RWPE2 (cell line): ENCODE measurements around the gene CAMK1D.

ENCODE experiments used
- ATAC-seq: fragments of 200-7000 bp; cut with Tn5 transposase; 3 replicates; pipeline ENCODE4 v1.9.1; 2021; ENCODE audit warnings: low read depth
- DNase-seq: peaks from one replicate; pipeline ENCODE4 v3.0.0-alpha.2; 2020; ENCODE audit warnings: low spot score
- H3K27ac ChIP-seq: fragments of 450-650 bp; 2 replicates; pipeline ENCODE4 v1.5.1; 2017; ENCODE audit warnings: mild to moderate bottlenecking; ENCODE audit not compliant: poor library complexity, severe bottlenecking
- H3K27me3 ChIP-seq: fragments of 250-450 bp; sonication (Bioruptor Pico); 2 replicates; pipeline ENCODE4 v1.5.1; 2021; ENCODE audit warnings: mild to moderate bottlenecking, moderate library complexity; ENCODE audit not compliant: insufficient read depth, poor library complexity, severe bottlenecking
- H3K36me3 ChIP-seq: fragments of 250-450 bp; sonication (Bioruptor Pico); 2 replicates; pipeline ENCODE4 v1.5.1; 2020; ENCODE audit warnings: low read depth, mild to moderate bottlenecking, moderate library complexity
- H3K4me1 ChIP-seq: fragments of 250-450 bp; sonication (Bioruptor Pico); 2 replicates; pipeline ENCODE4 v1.5.1; 2021; ENCODE audit warnings: mild to moderate bottlenecking, moderate library complexity; ENCODE audit not compliant: insufficient read depth, poor library complexity, severe bottlenecking
- H3K4me3 ChIP-seq: fragments of 250-450 bp; sonication (Bioruptor Pico); 2 replicates; pipeline ENCODE4 v1.5.1; 2021; ENCODE audit warnings: mild to moderate bottlenecking, moderate library complexity; ENCODE audit not compliant: severe bottlenecking
- H3K9me3 ChIP-seq: fragments of 250-450 bp; sonication (Bioruptor Pico); 2 replicates; pipeline ENCODE4 v1.5.1; 2021; ENCODE audit warnings: mild to moderate bottlenecking, moderate library complexity; ENCODE audit not compliant: severe bottlenecking
- CTCF ChIP-seq: fragments of 450-650 bp; IDR thresholded peaks from one replicate; pipeline ENCODE4 v1.5.1; 2017; ENCODE audit warnings: mild to moderate bottlenecking, moderate library complexity; ENCODE audit not compliant: poor library complexity, severe bottlenecking

Gene CAMK1D

DNA sequence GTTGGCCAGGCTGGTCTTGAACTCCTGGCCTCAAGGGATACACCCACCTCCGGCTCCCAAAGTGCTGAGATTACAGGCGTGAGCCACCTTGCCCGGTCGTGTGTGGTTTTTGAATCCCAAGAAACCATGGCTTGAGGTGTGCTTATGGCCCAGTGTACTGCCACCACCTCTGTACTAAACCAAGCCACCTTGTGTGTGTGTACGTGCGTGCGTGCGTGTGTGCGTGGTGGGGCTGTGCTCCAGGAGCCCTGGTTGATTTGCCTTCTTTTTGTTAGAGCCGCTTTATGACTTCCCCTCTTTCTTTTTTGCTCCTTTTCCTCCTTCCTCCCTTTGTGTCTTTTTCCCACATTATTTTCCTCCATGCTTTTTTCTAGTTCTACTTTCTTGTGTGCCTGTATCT is 121.4 kb downstream of the CAMK1D start:
- DNase-seq (no peak), ATAC-seq (no peak)
- Histone ChIP-seq H3K36me3 (no peaks in the 10 kb centered on the region), H3K4me1 (no peaks in the 10 kb centered on the region), H3K9me3 (no peaks in the 10 kb centered on the region), H3K27me3 (no peaks in the 10 kb centered on the region), H3K4me3 (no peak overlapping the region), H3K27ac (no peak overlapping the region)
- no peak for TF ChIP-seq CTCF

GRCh38 chr10:12471135-12471534 is 121.8 kb downstream of the CAMK1D start:
- no peak for TF ChIP-seq CTCF
- Histone ChIP-seq H3K9me3 (no peaks in the 10 kb centered on the region), H3K4me1 (no peaks in the 10 kb centered on the region), H3K4me3 (no peak overlapping the region), H3K27ac (no peak overlapping the region), H3K36me3 (no peaks in the 10 kb centered on the region), H3K27me3 (no peaks in the 10 kb centered on the region)
- DNase-seq: no peak
- no peak for ATAC-seq

DNA sequence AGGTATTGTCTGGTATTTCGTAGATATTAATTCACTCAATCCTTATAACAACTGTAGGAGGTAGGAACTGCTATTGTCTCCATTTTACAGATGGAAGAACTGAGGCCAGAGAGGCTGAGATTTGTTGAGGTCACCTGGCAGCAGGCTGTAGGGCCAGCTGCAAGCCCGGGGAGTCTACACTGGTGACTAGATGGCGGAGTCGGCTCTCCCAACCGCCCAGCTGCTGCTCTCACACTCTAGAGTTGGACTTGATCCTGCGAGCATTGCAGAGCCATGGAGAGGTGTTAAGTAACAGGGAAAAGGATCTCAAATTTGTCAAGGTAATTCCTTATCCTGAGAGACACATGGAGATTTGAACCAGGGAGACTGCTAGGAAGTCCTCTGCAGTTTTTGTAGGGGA is 124.1 kb downstream of the CAMK1D start:
- no peak for DNase-seq
- Histone ChIP-seq H3K4me1 (no peaks in the 10 kb centered on the region), H3K36me3 (no peaks in the 10 kb centered on the region), H3K27ac (no peak overlapping the region), H3K27me3 (no peaks in the 10 kb centered on the region), H3K9me3 (no peaks in the 10 kb centered on the region), H3K4me3 (no peak overlapping the region)
- ATAC-seq: no peak
- TF ChIP-seq CTCF: no peak

DNA sequence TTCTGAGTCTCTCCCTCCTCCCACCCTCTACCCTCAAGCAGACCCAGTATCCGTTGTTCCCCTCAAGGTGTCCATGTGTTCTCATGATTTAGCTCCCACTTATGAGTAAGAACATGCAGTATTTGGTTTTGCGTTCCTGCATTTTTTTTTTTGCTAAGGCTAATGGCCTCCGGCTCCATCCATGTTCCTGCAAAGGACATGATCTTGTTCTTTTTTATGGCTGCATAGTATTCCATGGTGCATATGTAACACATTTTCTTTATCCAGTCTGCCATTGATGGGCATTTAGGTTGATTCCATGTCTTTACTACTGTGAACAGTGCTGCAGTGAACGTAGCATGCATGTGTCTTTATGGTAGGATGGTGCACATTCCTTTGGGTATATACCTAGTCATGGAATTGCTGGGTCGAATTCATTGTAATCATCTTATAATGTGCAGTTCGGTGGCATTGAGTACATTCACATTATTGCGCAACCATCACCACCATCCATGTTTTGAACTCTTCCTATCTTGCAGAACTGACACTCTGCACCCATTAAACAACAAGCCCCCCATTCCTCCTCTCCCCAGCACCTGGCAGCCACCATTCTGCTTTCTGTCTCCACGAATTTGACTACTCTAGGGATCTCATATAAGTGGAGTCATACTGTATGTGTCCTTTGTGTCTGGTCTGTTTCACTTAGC is 125.5 kb downstream of the CAMK1D start:
- no peak for ATAC-seq
- TF ChIP-seq CTCF: no peak

DNA sequence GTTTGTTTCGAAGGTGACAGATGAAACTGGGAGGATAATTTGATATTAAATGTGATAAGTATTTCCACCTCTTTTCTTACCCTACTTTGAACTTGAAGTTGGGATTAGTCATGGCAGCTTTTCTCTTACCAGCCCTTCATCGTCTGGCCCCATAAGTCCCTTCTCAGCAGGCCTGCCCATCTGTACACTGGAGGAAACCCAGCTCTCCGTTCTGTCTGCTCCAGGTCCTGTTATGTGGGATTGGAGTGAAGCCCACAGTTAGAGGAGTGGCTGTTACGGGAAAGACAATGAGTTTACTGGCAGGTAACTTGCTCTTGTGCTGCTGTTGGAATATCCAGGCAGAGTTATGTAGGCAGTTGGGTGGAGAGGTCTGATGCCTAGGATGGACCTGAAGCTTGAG is 127.3 kb downstream of the CAMK1D start:
- H3K4me3 ChIP-seq: no peak overlapping the region
- H3K9me3 ChIP-seq: no peaks in the 10 kb centered on the region
- no peaks in the 10 kb centered on the region for H3K4me1 ChIP-seq
- ATAC-seq (no peak), DNase-seq (no peak)
- H3K36me3 ChIP-seq: no peaks in the 10 kb centered on the region
- no peak overlapping the region for H3K27ac ChIP-seq
- TF ChIP-seq CTCF: no peak
- no peaks in the 10 kb centered on the region for H3K27me3 ChIP-seq

More for the DNA sequence above, 125.5 kb downstream of the CAMK1D start:
- Histone ChIP-seq H3K4me1 (no peaks in the 10 kb centered on the region), H3K36me3 (no peaks in the 10 kb centered on the region), H3K4me3 (no peak overlapping the region), H3K9me3 (no peaks in the 10 kb centered on the region), H3K27ac (no peak overlapping the region), H3K27me3 (no peaks in the 10 kb centered on the region)
- no peak for DNase-seq
